ENCODE results near the gene NLGN4Y. TPM values are rescaled to one million over a fixed set of nuclear protein-coding genes. Genes with fewer than 3 reads are reported as not detected.

Gene NLGN4Y
- total and polyA plus RNA-seq, 2 experiments from 2014 or later: 10.9 to 73.6 TPM

GRCh38 chrY:14504592-14504991 is 19.7 kb upstream of the NLGN4Y start:
- no peaks in the 10 kb centered on the region for H3K4me1 ChIP-seq (ENCODE audit: insufficient read depth)
- no peak overlapping the region for H2AFZ ChIP-seq
- H3F3A ChIP-seq (replicated peaks; ENCODE audit: low read depth): no peaks in the 10 kb centered on the region
- H3K79me2 ChIP-seq (replicated peaks; ENCODE audit: insufficient read depth): no peaks in the 10 kb centered on the region
- H3K4me3 ChIP-seq: no peak overlapping the region
- no peak overlapping the region for H3K4me2 ChIP-seq
- no peaks in the 10 kb centered on the region for H3K4me1 Mint-ChIP-seq
- no peaks in the 10 kb centered on the region for H3K27me3 ChIP-seq (ENCODE audit: insufficient read depth)
- H4K20me1 ChIP-seq (replicated peaks; ENCODE audit: insufficient read depth): no peaks in the 10 kb centered on the region
- no peaks in the 10 kb centered on the region for H3K36me3 ChIP-seq (ENCODE audit: insufficient read depth)
- H3K9me2 ChIP-seq (ENCODE audit: insufficient read depth): no peaks in the 10 kb centered on the region
- H3K9me3 Mint-ChIP-seq: peaks cover 1% of the 10 kb centered on the region; the same call in 1 of the 3 replicates
- TF ChIP-seq REST (IDR thresholded peaks at IDR 0.05; ENCODE audit: unreplicated experiment): no peak
- no peak for TF ChIP-seq ZNF114 (CRISPR knock-in tag; IDR thresholded peaks at IDR 0.05)
- TF ChIP-seq ETS1 (IDR thresholded peaks at IDR 0.05): no peak
- no peak for TF ChIP-seq NANOG (IDR thresholded peaks at IDR 0.05; ENCODE audit: borderline replicate concordance)
- DNase-seq (ENCODE audit: low spot score): no peak
- H3K27ac Mint-ChIP-seq: no peak overlapping the region
- H3K27ac ChIP-seq (ENCODE audit: low read depth): no peak overlapping the region
- H3K4me3 Mint-ChIP-seq: no peak overlapping the region
- H3K27me3 Mint-ChIP-seq (ENCODE audit: insufficient read depth, low read depth, poor library complexity): no peaks in the 10 kb centered on the region
- H3K36me3 Mint-ChIP-seq (ENCODE audit: low read depth): no peaks in the 10 kb centered on the region
- ATAC-seq: no peak

GRCh38 chrY:14522379-14522950 is 1.9 kb upstream of the NLGN4Y start:
- Histone ChIP-seq H3K9me2 (ENCODE audit: insufficient read depth) (no peaks in the 10 kb centered on the region), H3K4me2 (peak overlapping the region; percentile 79), H3F3A (replicated peaks; ENCODE audit: low read depth) (no peaks in the 10 kb centered on the region), H3K4me1 (ENCODE audit: insufficient read depth) (peaks cover 19% of the 10 kb centered on the region), H3K27me3 (ENCODE audit: insufficient read depth) (no peaks in the 10 kb centered on the region), H3K79me2 (replicated peaks; ENCODE audit: insufficient read depth) (peaks cover 43% of the 10 kb centered on the region), H3K4me3 (peak overlapping the region; percentile 80), H3K27ac (ENCODE audit: low read depth) (peak overlapping the region; percentile 52), H3K36me3 (ENCODE audit: insufficient read depth) (no peaks in the 10 kb centered on the region), H4K20me1 (replicated peaks; ENCODE audit: insufficient read depth) (peaks cover 6% of the 10 kb centered on the region; the same call in 1 of the 2 replicates), H2AFZ (no peak overlapping the region)
- DNase-seq (ENCODE audit: low spot score) (peak; percentile 71), ATAC-seq (peak; percentile 51)
- H3K27ac Mint-ChIP-seq: peak overlapping the region; percentile 61
- TF ChIP-seq REST (IDR thresholded peaks at IDR 0.05; ENCODE audit: unreplicated experiment) (no peak), CREB1 (CRISPR knock-in tag; IDR thresholded peaks at IDR 0.05; ENCODE audit: low read depth) (no peak), NANOG (IDR thresholded peaks at IDR 0.05; ENCODE audit: borderline replicate concordance) (no peak), EZH2 (IDR thresholded peaks at IDR 0.05; ENCODE audit: low read depth, unreplicated experiment) (no peak), CTCF (conservative IDR thresholded peaks at IDR 0.05; ENCODE audit: low read depth in 2 of 2) (no peak), ZNF114 (CRISPR knock-in tag; IDR thresholded peaks at IDR 0.05) (no peak), STAT1 (IDR thresholded peaks at IDR 0.05; ENCODE audit: unreplicated experiment) (no peak)
- peaks cover 3% of the 10 kb centered on the region; the same call in 1 of the 3 replicates for H3K9me3 Mint-ChIP-seq
- peaks cover 24% of the 10 kb centered on the region for H3K4me1 Mint-ChIP-seq
- H3K4me3 Mint-ChIP-seq: peak overlapping the region; percentile 96
- H3K36me3 Mint-ChIP-seq (ENCODE audit: low read depth): peaks cover 8% of the 10 kb centered on the region; the same call in 2 of the 3 replicates
- peaks cover 5% of the 10 kb centered on the region for H3K27me3 Mint-ChIP-seq (ENCODE audit: insufficient read depth, low read depth, poor library complexity)
